B cell (primary cell): ENCODE results near the gene INSM1. TPM values are rescaled to one million over a fixed set of nuclear protein-coding genes. Genes with fewer than 3 reads are reported as not detected.

Experiments
- ATAC-seq: fragments of 200-7000 bp; cut with Tn5 transposase; one replicate; pipeline ENCODE4 v1.10.0; 2021; ENCODE audit warnings: low read depth, mild to moderate bottlenecking, moderate number of reproducible peaks, moderate library complexity
- CTCF ChIA-PET: fragments of 350-600 bp; sonication (Branson Sonifier 250); formaldehyde crosslinking; loops from one replicate; lab custom pipeline; 2021; ENCODE audit warnings: antibody characterized with exemption, inconsistent platforms; lab: Charles Lee
- POLR2A ChIA-PET: fragments of 350-600 bp; sonication (Branson Sonifier 250); formaldehyde crosslinking; loops from one replicate; lab custom pipeline; 2021; ENCODE audit warnings: antibody characterized with exemption; lab: Charles Lee
- DNase-seq: peaks from one replicate; pipeline ENCODE4 v3.0.0; 2013
- H2AFZ ChIP-seq: 2 replicates; pipeline ENCODE4 v1.6.1; 2012; ENCODE audit warnings: mild to moderate bottlenecking, low read depth, low read length; ENCODE audit not compliant: insufficient read depth, poor library complexity, severe bottlenecking
- H3K27ac ChIP-seq, 2 donors: 1 replicate in 1 of 2; 2 replicates in 1 of 2; pipeline ENCODE4 v1.5.1; 2012 to 2013; ENCODE audit warnings: low read length in 2 of 2, mild to moderate bottlenecking in 2 of 2, moderate library complexity in 1 of 2
- H3K27me3 ChIP-seq, 4 experiments: fragments of 200-600 bp in 1 of 4; sonication (generic) in 1 of 4; replicated peaks in 1 of 4; 1 replicate in 2 of 4; 2 replicates in 2 of 4; pipeline versions ENCODE4 v1.6.1 to v1.7.0; 2013 to 2016; ENCODE audit warnings: low read length in 3 of 4, mild to moderate bottlenecking in 2 of 4, mixed read lengths in 1 of 4, moderate library complexity in 1 of 4; ENCODE audit not compliant: insufficient read depth in 4 of 4, control insufficient read depth in 3 of 4; ENCODE audit errors: control extremely low read depth in 1 of 4
- H3K36me3 ChIP-seq, 2 experiments: replicated peaks in 1 of 2; 1 replicate in 1 of 2; 2 replicates in 1 of 2; pipeline versions ENCODE4 v1.6.1 to v1.7.1; 2013; ENCODE audit warnings: low read length in 1 of 2; ENCODE audit not compliant: insufficient read depth in 2 of 2, control insufficient read depth in 1 of 2; ENCODE audit errors: control extremely low read depth in 1 of 2, extremely low read depth in 1 of 2
- H3K4me1 ChIP-seq, 2 donors: fragments of 200-600 bp in 1 of 2; sonication (generic) in 1 of 2; 1 replicate in 1 of 2; 2 replicates in 1 of 2; pipeline versions ENCODE4 v1.5.1 to v1.6.1; 2013 to 2017; ENCODE audit warnings: low read length in 2 of 2; ENCODE audit not compliant: control insufficient read depth in 2 of 2, insufficient read depth in 2 of 2
- H3K4me2 ChIP-seq: replicated peaks from 2 replicates; pipeline ENCODE3; 2012; ENCODE audit warnings: mild to moderate bottlenecking, low read depth, low read length; ENCODE audit not compliant: poor library complexity, severe bottlenecking
- H3K4me3 ChIP-seq, 5 experiments: fragments of 200-600 bp in 1 of 5; sonication (generic) in 1 of 5; 1 replicate in 3 of 5; 2 replicates in 2 of 5; pipeline versions ENCODE4 v1.5.1 to v1.7.0; 2011 to 2016; ENCODE audit warnings: low read length in 4 of 5, mild to moderate bottlenecking in 4 of 5, low read depth in 2 of 5, control low read depth in 1 of 5, moderate library complexity in 1 of 5; ENCODE audit not compliant: insufficient read depth in 1 of 5; ENCODE audit errors: control extremely low read depth in 1 of 5, extremely low read depth in 1 of 5
- H3K79me2 ChIP-seq: fragments of 200-600 bp; sonication (generic); one replicate; pipeline ENCODE4 v1.6.0; 2016; ENCODE audit warnings: low read length; ENCODE audit not compliant: control insufficient read depth, insufficient read depth
- H3K9ac ChIP-seq: fragments of 200-600 bp; sonication (generic); 2 replicates; pipeline ENCODE4 v1.6.1; 2017; ENCODE audit warnings: mild to moderate bottlenecking, low read length, moderate library complexity
- H3K9me3 ChIP-seq, 3 donors: one replicate each; pipeline versions ENCODE4 v1.6.1 to v1.7.1; 2013; ENCODE audit warnings: low read length in 2 of 3; ENCODE audit not compliant: control insufficient read depth in 2 of 3, insufficient read depth in 1 of 3; ENCODE audit errors: control extremely low read depth in 1 of 3
- H4K20me1 ChIP-seq: 2 replicates; pipeline ENCODE4 v1.6.0; 2012; ENCODE audit warnings: mild to moderate bottlenecking, low read length; ENCODE audit not compliant: insufficient read depth, control insufficient read depth, poor library complexity, severe bottlenecking
- H3K27ac Mint-ChIP-seq: one replicate; pipeline ENCODE4 v1.8.0; 2021; ENCODE audit warnings: mixed read lengths
- H3K27me3 Mint-ChIP-seq: one replicate; pipeline ENCODE4 v1.8.0; 2021; ENCODE audit warnings: mixed read lengths
- H3K4me1 Mint-ChIP-seq: one replicate; pipeline ENCODE4 v1.8.0; 2021; ENCODE audit warnings: mixed read lengths
- H3K4me3 Mint-ChIP-seq: one replicate; pipeline ENCODE4 v1.8.0; 2021; ENCODE audit warnings: mixed read lengths
- H3K9me3 Mint-ChIP-seq: one replicate; pipeline ENCODE4 v1.8.0; 2022; ENCODE audit warnings: mixed read lengths; ENCODE audit not compliant: insufficient read depth
- CTCF ChIP-seq: fragments of 200-600 bp; IDR thresholded peaks from one replicate; pipeline ENCODE4 v1.8.0; 2022; ENCODE audit warnings: antibody characterized with exemption, mild to moderate bottlenecking
- EZH2 ChIP-seq: IDR thresholded peaks from 2 replicates; pipeline ENCODE4 v1.6.1; 2012; ENCODE audit warnings: borderline replicate concordance, low read depth, mild to moderate bottlenecking, moderate library complexity, low read length; ENCODE audit not compliant: insufficient read depth, poor library complexity, severe bottlenecking
- WGBS: methylation state at CpG from one replicate; pipeline ENCODE4 v1.1.5; 2013; ENCODE audit warnings: missing lambda C conversion rate; ENCODE audit not compliant: insufficient coverage; 5-methylcytosine and 5-hydroxymethylcytosine counted together
- intact Hi-C: fragments of 100-400 bp; cut with micrococcal nuclease; formaldehyde crosslinking; loops from one replicate; pipeline ENCODE4 v1.10.0; 2022
- polyA plus RNA-seq: library from polyadenylated mRNA; depleted of rRNA; stranded (reverse); fragments of >200 nt; gene quantifications from 2 replicates; pipeline ENCODE4 v1.2.3, GENCODE V29; 2012
- total RNA-seq, 2 donors: library from RNA; stranded (reverse); fragments of 120-200 nt in 1 of 2; gene quantifications; 1 replicate in 1 of 2; 2 replicates in 1 of 2; pipeline versions ENCODE4 v1.2.3 to v1.2.4, GENCODE V29; 2013 to 2022

Gene INSM1
- total and polyA plus RNA-seq, 2 donors (not counting 1 experiment from before 2014, with no cell fraction given), result not detected

- Histone ChIP-seq H2AFZ (no peak overlapping the region), H3K9ac (no peak overlapping the region), H3K9me3 (no peaks in the 10 kb centered on the region), H4K20me1 (no peaks in the 10 kb centered on the region), H3K36me3 (peaks cover 0 to 10% of the 10 kb centered on the region in 2 experiments), H3K4me3 (no peak overlapping the region), H3K27me3 (no peaks in the 10 kb centered on the region), H3K27ac (no peak overlapping the region), H3K4me1 (no peaks in the 10 kb centered on the region), H3K79me2 (no peaks in the 10 kb centered on the region), H3K4me2 (no peak overlapping the region)
- ChIA-PET CTCF (no interaction called here), POLR2A (no interaction called here)
- 90% methylated on average over 4 of the region's 4 CpGs for WGBS
- Mint-ChIP-seq H3K4me3 (no peak overlapping the region), H3K27me3 (no peaks in the 10 kb centered on the region), H3K4me1 (no peaks in the 10 kb centered on the region), H3K9me3 (no peaks in the 10 kb centered on the region), H3K27ac (no peak overlapping the region)
- ATAC-seq (no peak), DNase-seq (no peak)
- TF ChIP-seq CTCF, result no peak
- TF ChIP-seq EZH2, result no peak
- intact Hi-C loops, result no loop called here
Observed at GRCh38 chr20:20391115-20391514, 23.2 kb downstream of the INSM1 start.

DNA sequence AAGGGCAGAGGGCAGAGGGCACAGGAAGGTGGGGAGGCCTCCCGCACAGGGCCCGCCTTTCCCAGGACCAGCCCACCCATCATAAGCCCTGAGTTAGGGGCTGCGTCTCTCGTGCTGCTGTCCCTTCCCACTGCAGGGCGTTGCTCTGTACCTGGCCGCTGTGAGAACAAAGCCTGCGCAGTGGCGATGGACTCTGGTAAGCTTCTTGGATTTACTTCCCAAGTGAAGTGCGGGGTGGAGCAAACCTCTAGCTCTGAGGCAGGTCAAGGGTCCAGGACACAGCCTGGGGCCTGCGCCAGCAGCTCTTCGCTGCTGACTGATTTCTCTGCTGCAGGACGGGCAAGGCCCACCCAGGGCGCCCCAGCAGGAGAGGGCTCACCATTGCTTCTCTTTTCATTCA is 23.9 kb downstream of the INSM1 start:
- POLR2A ChIA-PET, result no interaction called here
- ATAC-seq (no peak), DNase-seq (no peak)
- H3K27ac Mint-ChIP-seq, result no peak overlapping the region
- H3K4me1 Mint-ChIP-seq, result no peaks in the 10 kb centered on the region
- Histone ChIP-seq H2AFZ (no peak overlapping the region), H3K9ac (no peak overlapping the region), H3K36me3 (peaks cover 0 to 10% of the 10 kb centered on the region in 2 experiments), H4K20me1 (no peaks in the 10 kb centered on the region), H3K4me1 (no peaks in the 10 kb centered on the region), H3K4me3 (no peak overlapping the region), H3K4me2 (no peak overlapping the region), H3K9me3 (no peaks in the 10 kb centered on the region), H3K79me2 (no peaks in the 10 kb centered on the region), H3K27ac (no peak overlapping the region), H3K27me3 (no peaks in the 10 kb centered on the region)
- WGBS, result 94% methylated on average over 12 of the region's 13 CpGs
- intact Hi-C loops, result no loop called here
- no peaks in the 10 kb centered on the region for H3K9me3 Mint-ChIP-seq
- H3K27me3 Mint-ChIP-seq, result no peaks in the 10 kb centered on the region
- H3K4me3 Mint-ChIP-seq, result no peak overlapping the region
- CTCF ChIA-PET, result no interaction called here
- TF ChIP-seq CTCF, result no peak
- no peak for TF ChIP-seq EZH2
